CD4-positive, alpha-beta T cell (primary cell): ENCODE results near the gene OLFML2A. TPM values are rescaled to one million over a fixed set of nuclear protein-coding genes. Genes with fewer than 3 reads are reported as not detected.

Experiments
- ATAC-seq: fragments of 200-7000 bp; cut with Tn5 transposase; one replicate; pipeline ENCODE4 v1.10.0; 2022; ENCODE audit warnings: mild to moderate bottlenecking; ENCODE audit not compliant: poor library complexity
- CTCF ChIA-PET: fragments of 350-600 bp; sonication (Branson Sonifier 250); formaldehyde crosslinking; loops from one replicate; lab custom pipeline; 2021; ENCODE audit warnings: antibody characterized with exemption, inconsistent platforms; lab: Charles Lee
- POLR2A ChIA-PET: fragments of 350-600 bp; sonication (Branson Sonifier 250); formaldehyde crosslinking; loops from one replicate; lab custom pipeline; 2021; ENCODE audit warnings: antibody characterized with exemption, inconsistent platforms; lab: Charles Lee
- DNase-seq, 14 experiments: peaks; one replicate each; pipeline ENCODE4 v3.0.0-alpha.2; 2013 to 2020; ENCODE audit warnings: mixed read lengths in 2 of 14
- H3K27ac ChIP-seq, 2 donors: one replicate each; pipeline versions ENCODE4 v1.5.1 to v1.7.0; 2013; ENCODE audit warnings: low read length in 2 of 2, low read depth in 1 of 2, mild to moderate bottlenecking in 1 of 2
- H3K27me3 ChIP-seq, 2 experiments: 1 replicate in 1 of 2; 2 replicates in 1 of 2; pipeline versions ENCODE4 v1.6.1 to v1.7.0; 2013; ENCODE audit warnings: low read length in 2 of 2, control low read depth in 1 of 2, mild to moderate bottlenecking in 1 of 2, moderate library complexity in 1 of 2; ENCODE audit not compliant: insufficient read depth in 2 of 2, control insufficient read depth in 1 of 2
- H3K36me3 ChIP-seq: one replicate; pipeline ENCODE4 v1.6.1; 2013; ENCODE audit warnings: low read length, control low read depth; ENCODE audit not compliant: insufficient read depth
- H3K4me1 ChIP-seq: one replicate; pipeline ENCODE4 v1.6.1; 2013; ENCODE audit warnings: low read length, control low read depth; ENCODE audit not compliant: insufficient read depth
- H3K4me3 ChIP-seq: one replicate; pipeline ENCODE4 v1.5.1; 2013; ENCODE audit warnings: mild to moderate bottlenecking, low read length, moderate library complexity
- H3K9me3 ChIP-seq, 2 experiments: 1 replicate in 1 of 2; 2 replicates in 1 of 2; pipeline versions ENCODE4 v1.6.1 to v1.7.0; 2013; ENCODE audit warnings: low read length in 2 of 2, mild to moderate bottlenecking in 2 of 2, control low read depth in 1 of 2, moderate library complexity in 1 of 2; ENCODE audit not compliant: control insufficient read depth in 1 of 2, insufficient read depth in 1 of 2
- H3K27ac Mint-ChIP-seq: one replicate; pipeline ENCODE4 v1.8.0; 2020; ENCODE audit warnings: mixed read lengths
- H3K27me3 Mint-ChIP-seq: one replicate; pipeline ENCODE4 v1.8.0; 2021; ENCODE audit warnings: mixed read lengths
- H3K36me3 Mint-ChIP-seq: one replicate; pipeline ENCODE4 v1.8.0; 2021; ENCODE audit warnings: low read depth, mixed read lengths
- H3K4me1 Mint-ChIP-seq: one replicate; pipeline ENCODE4 v1.8.0; 2021; ENCODE audit warnings: low read depth, mixed read lengths
- H3K4me3 Mint-ChIP-seq: one replicate; pipeline ENCODE4 v1.8.0; 2020; ENCODE audit warnings: mild to moderate bottlenecking, mixed read lengths
- H3K9me3 Mint-ChIP-seq: one replicate; pipeline ENCODE4 v1.8.0; 2020; ENCODE audit warnings: mixed read lengths
- intact Hi-C, 2 experiments: fragments of 100-400 bp; cut with DNase I in 1 of 2; cut with micrococcal nuclease in 1 of 2; formaldehyde crosslinking; loops; one replicate each; pipeline versions ENCODE4 v1.15.1 to v1.9.0; 2023 to 2025; cut with DNase I, micrococcal nuclease
- total RNA-seq, 174 experiments: library from RNA in 2 of 174; stranded (reverse) in 2 of 174; gene quantifications; one replicate each; pipeline ENCODE4 v1.2.3 and lab custom pipeline; 2021 to 2026
- TF ChIP-seq, protein P1 (sequence below): fragments of 200-600 bp; IDR thresholded peaks from one replicate; pipeline ENCODE4 v1.8.0; 2022; ENCODE audit warnings: antibody characterized with exemption, mild to moderate bottlenecking

OLFML2A gene
- total RNA-seq, 2 experiments from 2014 or later, result not detected

DNA sequence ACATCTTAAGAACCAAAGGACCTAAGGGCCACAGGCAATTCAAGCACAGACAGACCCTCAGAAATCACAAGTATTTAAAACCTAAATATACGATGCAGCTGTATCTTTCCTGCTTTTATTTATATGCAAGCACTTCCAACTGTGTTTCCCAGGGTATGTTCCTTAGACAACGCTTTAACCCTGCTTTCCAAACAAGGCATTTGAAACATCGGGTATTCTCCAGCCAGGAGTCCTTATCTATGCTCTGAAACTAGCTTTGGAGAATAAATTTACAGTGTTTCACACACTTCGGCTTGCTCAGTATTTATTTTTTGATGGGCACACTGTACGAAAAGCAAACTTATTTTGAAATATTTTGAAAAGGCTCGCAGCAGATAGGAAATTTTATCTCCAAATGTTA lies 19.3 kb upstream of the OLFML2A start:
- ATAC-seq (no peak), DNase-seq (no peak)
- TF ChIP-seq, protein P1, sequence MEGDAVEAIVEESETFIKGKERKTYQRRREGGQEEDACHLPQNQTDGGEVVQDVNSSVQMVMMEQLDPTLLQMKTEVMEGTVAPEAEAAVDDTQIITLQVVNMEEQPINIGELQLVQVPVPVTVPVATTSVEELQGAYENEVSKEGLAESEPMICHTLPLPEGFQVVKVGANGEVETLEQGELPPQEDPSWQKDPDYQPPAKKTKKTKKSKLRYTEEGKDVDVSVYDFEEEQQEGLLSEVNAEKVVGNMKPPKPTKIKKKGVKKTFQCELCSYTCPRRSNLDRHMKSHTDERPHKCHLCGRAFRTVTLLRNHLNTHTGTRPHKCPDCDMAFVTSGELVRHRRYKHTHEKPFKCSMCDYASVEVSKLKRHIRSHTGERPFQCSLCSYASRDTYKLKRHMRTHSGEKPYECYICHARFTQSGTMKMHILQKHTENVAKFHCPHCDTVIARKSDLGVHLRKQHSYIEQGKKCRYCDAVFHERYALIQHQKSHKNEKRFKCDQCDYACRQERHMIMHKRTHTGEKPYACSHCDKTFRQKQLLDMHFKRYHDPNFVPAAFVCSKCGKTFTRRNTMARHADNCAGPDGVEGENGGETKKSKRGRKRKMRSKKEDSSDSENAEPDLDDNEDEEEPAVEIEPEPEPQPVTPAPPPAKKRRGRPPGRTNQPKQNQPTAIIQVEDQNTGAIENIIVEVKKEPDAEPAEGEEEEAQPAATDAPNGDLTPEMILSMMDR, result no peak
- H3K27me3 ChIP-seq, result peaks cover 19 to 71% of the 10 kb centered on the region in 2 experiments
- Mint-ChIP-seq H3K27me3 (peaks cover 87% of the 10 kb centered on the region), H3K4me1 (no peaks in the 10 kb centered on the region), H3K36me3 (no peaks in the 10 kb centered on the region), H3K4me3 (no peak overlapping the region), H3K27ac (no peak overlapping the region), H3K9me3 (no peaks in the 10 kb centered on the region)
- CTCF ChIA-PET, result interaction anchor here (2.1 kb wide), 1 partner anchor 9 kb away, joined by 6 read pairs; no protein-coding TSS in a partner anchor
- H3K4me1 ChIP-seq, result no peaks in the 10 kb centered on the region
- POLR2A ChIA-PET, result no interaction called here
- H3K27ac ChIP-seq, result no peak overlapping the region
- H3K9me3 ChIP-seq, result no peaks in the 10 kb centered on the region
- intact Hi-C loops, result no loop called here
- H3K36me3 ChIP-seq, result no peaks in the 10 kb centered on the region
- no peak overlapping the region for H3K4me3 ChIP-seq

DNA sequence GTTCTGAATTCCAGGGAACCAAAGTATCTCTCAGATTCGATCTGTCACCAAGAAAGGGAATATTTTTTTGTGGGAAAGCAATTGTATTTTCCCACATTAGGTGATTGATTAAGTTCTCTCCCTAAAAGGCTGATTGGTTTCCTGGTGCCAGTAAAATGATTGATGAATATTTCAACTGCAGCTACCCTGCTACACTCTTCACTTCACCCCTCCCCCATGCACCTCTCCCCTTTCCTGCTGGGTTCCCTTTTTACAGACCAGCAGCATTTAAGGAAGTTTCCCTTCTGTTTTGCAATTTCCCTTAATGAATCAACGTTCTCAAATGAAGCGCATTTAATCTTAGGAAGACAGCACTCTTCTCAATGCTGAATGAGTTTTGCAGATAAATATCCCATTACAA lies 18.9 kb upstream of the OLFML2A start:
- no peaks in the 10 kb centered on the region for H3K36me3 Mint-ChIP-seq
- Histone ChIP-seq H3K27ac (no peak overlapping the region), H3K36me3 (no peaks in the 10 kb centered on the region), H3K4me1 (no peaks in the 10 kb centered on the region), H3K4me3 (no peak overlapping the region), H3K27me3 (peaks cover 19 to 71% of the 10 kb centered on the region in 2 experiments), H3K9me3 (no peaks in the 10 kb centered on the region)
- intact Hi-C loops, result no loop called here
- no peak overlapping the region for H3K4me3 Mint-ChIP-seq
- H3K27ac Mint-ChIP-seq, result no peak overlapping the region
- POLR2A ChIA-PET, result no interaction called here
- DNase-seq (peak in 2 of 14 experiments; percentile 46 to 48), ATAC-seq (no peak)
- no peaks in the 10 kb centered on the region for H3K4me1 Mint-ChIP-seq
- TF ChIP-seq, protein P1, result no peak
- no peaks in the 10 kb centered on the region for H3K9me3 Mint-ChIP-seq
- peaks cover 87% of the 10 kb centered on the region for H3K27me3 Mint-ChIP-seq
- CTCF ChIA-PET, result interaction anchor here (0.9 to 2.1 kb wide), 2 partner anchors 8 to 95 kb away, joined by 4 to 6 read pairs; partner anchors contain the start of gene WDR38

DNA sequence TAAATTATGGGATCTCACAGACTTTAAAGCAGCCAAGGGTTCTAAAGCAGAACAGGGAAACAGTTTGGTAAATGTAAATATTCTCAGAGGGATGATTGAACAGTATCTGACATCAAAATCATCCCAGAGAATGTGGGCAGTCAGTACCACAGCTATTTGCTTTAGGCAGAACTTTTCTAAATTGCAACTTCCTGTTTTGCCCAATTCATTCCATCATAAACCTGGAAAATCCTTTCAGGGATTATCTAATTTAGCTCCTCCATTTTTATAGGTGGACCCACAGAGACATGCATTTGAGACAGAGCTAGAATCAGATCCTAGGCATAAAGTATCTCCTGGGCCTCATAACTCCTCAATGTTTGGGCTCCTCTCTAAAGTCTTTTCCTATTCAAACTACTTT lies 18.2 kb upstream of the OLFML2A start:
- H3K4me1 Mint-ChIP-seq, result no peaks in the 10 kb centered on the region
- POLR2A ChIA-PET, result no interaction called here
- no peaks in the 10 kb centered on the region for H3K9me3 Mint-ChIP-seq
- no peak overlapping the region for H3K4me3 Mint-ChIP-seq
- Histone ChIP-seq H3K36me3 (no peaks in the 10 kb centered on the region), H3K27ac (no peak overlapping the region), H3K4me1 (no peaks in the 10 kb centered on the region), H3K9me3 (no peaks in the 10 kb centered on the region), H3K4me3 (no peak overlapping the region), H3K27me3 (peaks cover 19 to 67% of the 10 kb centered on the region in 2 experiments)
- intact Hi-C loops, result no loop called here
- CTCF ChIA-PET, result interaction anchor here (0.9 to 2.1 kb wide), 2 partner anchors 7 to 94 kb away, joined by 4 to 6 read pairs; partner anchors contain the start of gene WDR38
- no peaks in the 10 kb centered on the region for H3K36me3 Mint-ChIP-seq
- ATAC-seq, result no peak
- H3K27me3 Mint-ChIP-seq, result peaks cover 91% of the 10 kb centered on the region
- TF ChIP-seq, protein P1, result no peak
- no peak overlapping the region for H3K27ac Mint-ChIP-seq
- no peak for DNase-seq
